Stimulated activated CD8-positive, alpha-beta memory T cell treated with anti-CD3 and anti-CD28 coated beads, Interleukin-2, amount 100 ng/mL, for 1 hour (primary cell): ENCODE results near the gene PHKG2.

ENCODE experiments used
- DNase-seq, 2 donors: peaks; one replicate each; pipeline ENCODE4 v3.0.0-alpha.2; 2020; ENCODE audit warnings: low read depth in 2 of 2

Gene PHKG2

DNA sequence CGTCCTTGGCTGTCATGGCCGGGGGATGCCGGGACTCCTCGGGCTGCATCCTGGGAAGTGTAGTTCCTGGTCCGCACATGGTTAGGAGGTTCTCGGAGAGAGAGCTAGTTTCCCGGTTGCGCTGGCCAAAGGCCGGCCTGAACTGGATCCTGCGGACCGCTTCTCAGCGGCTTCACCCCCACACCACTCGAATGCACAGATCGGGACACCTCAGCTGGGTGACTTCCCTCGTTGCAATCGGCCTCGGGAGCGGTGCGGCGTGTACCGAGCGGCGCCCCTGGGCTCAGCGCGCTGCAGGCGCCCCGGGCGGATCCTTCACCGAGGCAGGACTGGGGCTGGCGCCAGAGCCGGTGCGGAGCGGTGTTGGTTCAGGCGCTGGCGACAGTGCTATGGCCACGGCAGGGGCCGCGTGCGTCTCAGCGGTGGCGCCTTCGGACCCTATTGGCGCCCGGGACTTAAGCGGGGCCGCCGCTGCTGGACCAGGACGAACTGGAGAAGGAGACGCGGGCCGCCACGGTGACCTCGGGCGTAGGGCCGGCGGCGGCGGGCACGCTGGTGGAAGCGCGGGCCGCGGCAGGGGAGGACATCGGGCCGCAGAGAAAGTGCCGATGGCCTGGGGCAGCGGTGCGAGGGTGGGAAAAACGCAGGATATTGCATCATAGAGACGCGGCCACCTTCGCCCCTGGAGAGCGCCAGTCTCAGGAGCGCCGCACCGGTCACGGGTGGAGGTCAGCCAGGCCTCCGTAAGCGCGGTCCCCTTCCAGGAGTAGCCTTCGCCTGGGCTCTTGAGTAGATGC lies 27.4 kb downstream of the PHKG2 start:
- DNase-seq = no peak

DNA sequence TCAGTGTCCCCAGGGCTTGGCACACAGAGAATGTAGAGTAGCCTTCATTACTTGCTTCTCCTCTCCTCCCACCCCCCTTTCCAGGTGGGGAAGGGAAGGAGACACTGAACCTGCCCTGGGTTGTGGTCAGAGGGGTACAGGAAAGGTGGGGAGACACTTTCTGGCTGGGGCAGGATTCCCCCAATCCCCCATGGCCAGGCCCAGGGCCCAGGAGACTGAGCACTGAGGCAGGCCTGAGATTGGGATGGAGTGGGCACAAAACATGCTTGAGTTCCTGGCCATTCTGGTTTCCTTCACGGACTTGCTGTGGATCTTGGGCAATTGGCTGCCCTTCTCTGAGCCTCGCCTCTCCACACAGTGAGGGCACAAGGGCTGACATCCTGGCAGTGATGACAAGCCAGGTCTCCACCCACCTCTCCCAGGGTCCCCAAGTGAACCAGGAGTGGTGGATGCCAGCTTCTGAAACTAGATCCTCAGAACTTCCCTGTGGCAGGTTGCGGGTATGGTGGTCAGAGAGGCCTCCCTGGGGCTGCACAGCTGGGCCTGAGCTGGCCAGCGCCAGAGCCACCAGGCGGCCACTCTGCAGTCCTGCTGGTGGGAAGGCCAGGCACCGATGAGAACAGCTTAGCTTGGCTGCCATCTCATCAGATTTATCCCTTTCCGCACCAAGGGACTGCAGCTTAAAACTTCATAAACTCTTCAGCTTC lies 29.5 kb downstream of the PHKG2 start:
- no peak for DNase-seq

DNA sequence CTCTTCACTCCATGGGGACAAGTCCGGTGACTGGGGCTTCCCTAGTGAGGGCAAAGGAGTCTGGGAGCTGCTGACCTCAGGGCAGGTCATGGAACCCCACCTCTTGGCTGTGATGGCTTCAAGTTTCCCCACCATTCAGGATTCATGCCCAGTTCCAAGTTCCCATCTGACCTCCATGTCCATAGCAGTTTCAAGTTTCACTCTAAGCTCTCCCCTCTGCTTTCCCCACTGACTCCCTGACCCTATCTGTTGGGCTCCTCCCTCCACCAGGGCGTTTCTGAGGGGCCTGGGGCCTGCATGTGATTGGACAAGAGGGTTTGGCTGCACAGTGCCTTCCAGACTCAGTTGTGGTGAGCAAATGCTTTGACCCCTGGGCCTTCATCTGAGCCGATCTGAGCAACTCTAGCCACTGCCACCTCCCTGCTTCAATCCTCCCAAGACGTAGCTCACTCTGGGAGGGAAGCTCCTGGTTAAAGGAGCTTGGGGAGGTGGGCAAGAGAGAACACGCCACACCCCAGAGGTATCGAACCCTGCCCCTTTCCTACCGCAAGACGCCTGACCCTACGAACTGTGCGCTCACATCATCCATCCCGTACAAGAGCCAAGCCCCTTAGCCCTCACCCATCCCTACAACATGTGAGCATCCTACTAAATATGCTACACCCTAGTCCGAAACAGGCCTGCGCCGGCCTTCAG lies 30.5 kb downstream of the PHKG2 start:
- no peak for DNase-seq

DNA sequence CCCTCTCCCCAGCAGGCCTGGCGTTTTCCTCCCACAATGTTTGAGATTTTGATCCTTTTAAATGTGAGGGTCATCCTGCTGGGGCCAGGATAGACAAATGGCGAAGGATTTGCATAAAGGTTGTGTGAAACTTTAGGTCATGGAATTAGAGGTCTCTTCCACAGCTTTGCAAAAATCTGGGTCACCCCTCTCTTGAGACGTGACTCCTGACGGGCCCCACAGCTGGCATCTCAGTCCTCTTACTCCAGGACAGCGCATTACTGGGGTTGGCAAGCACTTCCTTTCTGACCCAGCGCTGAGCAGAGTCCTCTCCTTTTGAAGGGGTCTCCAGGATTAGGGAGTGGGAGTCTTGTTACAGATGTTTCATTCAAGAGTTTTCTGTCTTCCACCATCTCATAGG lies 31.4 kb downstream of the PHKG2 start:
- DNase-seq = no peak

DNA sequence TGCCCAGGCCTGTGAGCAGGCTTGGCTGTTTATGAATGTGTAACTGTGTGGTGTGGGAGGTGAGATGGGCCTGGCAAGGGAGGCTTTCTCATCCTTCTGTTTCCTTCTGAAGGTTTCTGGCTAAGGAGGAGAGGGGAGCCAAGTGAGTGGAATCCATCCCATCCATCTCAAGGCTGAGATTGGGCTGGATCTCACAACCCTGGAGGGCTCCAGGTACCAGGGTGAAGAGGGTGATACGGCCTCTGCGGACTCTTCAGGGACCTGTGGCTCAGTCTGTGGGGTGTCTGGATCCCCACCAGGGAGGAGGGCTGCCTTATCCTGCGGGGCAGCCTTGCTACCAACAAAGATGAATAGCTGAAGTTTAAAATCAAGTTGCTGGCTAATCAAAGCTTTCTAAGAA lies 31.8 kb downstream of the PHKG2 start:
- no peak for DNase-seq

DNA sequence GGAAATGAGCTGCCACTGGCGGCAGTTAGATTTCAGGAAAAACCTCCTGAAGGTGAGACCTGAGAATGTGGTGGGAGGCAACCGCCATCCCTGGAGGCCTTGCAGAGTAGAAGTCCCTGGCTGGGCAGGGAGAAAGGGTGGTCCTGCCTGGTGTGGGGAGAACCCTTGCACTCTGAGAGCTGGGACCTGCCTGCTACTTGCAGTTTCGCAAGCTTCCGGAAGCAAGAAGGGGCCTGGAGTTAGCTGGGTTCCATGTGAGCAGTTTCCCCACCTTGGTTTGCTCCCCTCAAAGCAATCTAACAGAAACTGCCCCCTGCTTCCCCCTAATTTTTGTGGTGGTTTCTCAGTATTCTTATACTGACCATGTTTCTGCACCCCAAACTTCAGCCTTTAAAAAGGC lies 32.3 kb downstream of the PHKG2 start:
- no peak for DNase-seq

DNA sequence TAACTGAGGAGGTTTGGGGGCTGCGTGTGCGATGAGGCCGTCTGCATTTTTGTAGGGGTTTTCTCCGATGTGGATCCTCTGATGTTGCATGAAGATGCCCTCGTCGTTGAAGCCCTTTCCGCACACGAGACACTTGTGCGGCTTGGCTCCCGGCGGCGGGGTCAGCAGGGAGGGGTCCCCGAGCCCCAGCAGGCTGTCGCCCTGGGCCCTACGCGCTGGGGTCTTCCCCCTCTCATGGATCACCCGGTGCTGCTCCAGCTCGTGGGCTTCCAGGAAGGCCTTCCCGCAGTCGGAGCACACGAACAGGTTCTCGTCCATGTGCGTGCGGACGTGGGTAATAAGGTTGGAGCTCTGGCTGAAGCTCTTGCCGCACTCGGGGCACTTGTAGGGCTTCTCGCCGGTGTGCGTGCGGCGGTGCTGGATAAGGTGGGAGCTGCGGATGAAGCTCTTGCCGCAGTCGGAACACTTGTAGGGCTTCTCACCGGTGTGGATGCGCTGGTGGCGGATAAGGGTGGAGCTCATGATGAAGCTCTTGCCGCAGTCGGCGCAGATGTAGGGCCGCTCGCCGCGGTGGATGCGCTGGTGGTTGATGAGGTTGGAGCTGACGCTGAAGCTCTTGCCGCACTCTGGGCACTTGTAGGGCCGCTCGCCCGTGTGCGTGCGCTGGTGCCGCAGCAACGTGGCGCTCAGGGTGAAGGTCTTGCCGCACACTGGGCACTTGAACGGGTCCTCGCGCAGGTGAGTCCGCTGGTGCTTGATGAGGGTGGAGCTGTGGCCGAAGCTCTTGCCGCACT lies 34.5 kb downstream of the PHKG2 start:
- no peak for DNase-seq

DNA sequence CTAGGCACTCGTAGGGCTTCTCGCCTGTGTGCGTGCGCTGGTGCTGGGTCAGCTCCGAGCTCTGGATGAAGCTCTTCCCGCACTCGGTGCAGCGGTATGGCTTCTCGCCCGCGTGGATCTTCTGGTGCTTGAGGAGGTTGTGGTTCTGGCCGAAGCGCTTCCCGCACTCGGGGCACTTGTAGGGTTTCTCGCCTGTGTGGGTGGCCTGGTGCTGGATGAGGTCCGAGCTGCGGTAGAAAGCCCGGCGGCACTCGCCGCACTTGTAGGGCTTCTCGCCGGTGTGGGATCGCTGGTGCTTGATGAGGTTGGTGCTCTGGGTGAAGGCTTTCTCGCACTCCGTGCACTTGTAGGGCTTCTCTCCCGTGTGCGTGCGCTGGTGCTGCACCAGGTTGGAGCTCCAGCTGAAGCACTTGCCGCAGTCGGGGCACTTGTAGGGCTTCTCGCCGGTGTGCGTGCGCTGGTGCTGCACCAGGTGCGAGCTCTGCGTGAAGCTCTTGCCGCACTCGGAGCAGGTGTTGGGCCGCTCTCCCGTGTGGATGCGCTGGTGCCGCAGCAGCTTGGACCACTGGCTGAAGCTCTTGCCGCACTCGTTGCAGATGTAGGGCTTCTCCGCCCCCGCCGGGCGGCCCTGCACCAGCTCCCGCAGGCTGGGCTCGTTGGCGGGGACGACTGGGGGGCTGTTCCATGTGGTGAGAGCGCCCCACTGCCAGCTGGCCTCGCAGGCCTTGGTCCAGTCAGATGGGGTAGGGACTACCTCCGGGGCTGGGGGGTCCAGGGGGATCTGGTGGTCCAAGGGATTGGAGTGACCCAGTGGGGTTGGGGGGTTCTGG lies 35.3 kb downstream of the PHKG2 start:
- DNase-seq = no peak

DNA sequence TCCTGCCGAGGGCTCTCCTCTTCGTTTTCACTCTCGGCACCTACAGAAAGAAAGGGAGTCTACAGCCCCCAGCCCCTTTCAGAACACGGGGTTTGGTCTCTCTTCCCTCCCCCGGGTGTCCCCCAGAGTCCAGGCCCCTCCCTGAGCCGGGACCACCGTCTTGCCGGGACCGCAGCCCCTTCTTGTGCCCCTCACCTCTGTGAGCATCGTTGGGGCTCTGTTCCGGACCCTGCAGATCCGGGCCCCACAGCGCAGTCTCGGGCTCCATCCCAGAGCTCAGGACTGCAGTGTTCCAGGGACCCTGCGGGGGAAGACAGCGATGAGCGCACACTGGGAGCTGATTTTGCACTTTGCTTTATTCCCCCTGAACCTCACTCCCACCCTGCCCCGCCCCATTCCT lies 36.0 kb downstream of the PHKG2 start:
- DNase-seq = no peak

DNA sequence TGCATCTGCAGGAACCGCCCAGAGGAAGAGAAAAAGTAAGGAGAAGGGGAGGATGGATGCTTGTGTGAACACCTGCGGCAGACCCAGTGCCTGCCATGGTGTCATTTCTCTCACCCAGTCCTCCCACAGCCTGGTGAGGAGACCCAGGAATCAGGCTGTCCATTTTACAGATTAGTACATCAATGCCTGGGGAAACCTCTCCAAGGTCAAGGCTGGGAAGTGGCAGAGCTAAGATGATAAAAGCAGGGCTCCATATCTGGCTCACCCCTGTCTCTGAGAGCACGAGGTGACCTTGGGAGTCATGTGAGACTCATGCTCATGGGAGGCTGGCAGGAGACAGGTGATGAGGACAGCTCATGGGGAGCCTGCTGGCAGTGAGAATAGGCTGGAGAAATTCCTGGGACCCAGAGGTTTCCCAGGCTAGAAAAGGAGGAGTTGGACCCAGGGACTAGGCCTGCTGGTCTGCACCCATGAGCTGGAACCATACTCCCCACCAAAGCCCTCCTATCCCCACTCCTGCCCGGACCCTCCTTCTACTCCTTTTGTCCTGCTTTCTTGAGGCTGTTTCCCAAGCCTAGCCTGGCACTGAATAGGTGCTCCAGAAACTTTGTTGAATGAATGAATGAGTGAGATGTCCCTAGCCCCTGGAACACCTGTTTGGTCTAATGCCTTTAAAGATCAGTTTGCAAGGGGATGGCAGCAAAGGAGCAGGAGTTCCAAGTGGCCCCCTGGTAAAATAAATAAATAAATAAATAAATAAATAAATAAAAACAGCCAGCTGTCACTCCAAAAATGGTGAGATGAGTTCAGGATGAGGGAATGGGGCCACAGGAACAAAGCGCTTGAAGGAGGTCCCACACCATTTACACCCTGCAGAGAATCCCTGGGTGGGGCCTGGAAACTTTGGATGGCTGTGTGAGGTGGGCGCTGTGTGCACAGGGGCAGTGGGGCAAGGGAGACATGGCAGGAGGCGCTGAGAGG lies 37.2 kb downstream of the PHKG2 start:
- DNase-seq = no peak

DNA sequence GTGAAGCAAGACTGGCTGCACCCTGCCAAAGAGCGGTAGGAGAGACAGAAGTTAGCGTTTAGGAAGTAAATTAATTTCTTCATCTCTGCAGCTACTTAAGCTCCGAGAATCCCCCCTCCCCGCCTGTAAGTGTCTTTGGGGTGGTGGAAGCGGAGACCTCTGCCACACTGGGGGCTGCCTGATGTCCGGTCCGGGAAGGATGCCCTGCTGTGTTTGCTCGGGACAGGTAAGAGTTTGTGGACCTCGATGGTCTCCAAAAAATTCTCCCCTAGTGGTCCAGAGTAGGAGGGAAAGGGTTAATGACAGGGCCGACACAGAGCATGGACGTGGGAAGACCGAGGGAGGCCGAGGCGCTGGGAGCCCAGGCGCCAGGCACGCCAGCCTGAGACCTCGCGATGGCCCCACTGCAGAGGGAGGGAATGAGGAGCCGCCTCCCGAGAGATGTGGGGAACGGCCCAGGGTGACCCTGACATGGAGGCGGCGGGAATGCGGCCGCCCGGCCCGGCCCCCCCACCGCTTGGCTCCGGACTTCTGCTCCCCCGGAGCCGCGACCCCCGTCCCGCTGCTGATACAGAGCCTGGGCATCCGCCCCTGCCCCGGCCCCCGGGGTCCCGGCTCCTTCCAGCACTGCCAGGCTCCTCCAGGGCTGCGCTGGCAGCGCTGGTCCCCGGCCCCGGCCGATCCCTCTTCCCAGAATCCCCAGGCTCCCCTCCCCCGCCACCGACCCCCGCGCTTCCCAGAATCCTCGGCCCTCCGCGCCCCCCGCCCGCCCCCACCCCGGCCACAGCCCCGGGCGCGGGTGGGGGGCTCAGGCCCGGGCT lies 38.1 kb downstream of the PHKG2 start:
- DNase-seq = no peak

DNA sequence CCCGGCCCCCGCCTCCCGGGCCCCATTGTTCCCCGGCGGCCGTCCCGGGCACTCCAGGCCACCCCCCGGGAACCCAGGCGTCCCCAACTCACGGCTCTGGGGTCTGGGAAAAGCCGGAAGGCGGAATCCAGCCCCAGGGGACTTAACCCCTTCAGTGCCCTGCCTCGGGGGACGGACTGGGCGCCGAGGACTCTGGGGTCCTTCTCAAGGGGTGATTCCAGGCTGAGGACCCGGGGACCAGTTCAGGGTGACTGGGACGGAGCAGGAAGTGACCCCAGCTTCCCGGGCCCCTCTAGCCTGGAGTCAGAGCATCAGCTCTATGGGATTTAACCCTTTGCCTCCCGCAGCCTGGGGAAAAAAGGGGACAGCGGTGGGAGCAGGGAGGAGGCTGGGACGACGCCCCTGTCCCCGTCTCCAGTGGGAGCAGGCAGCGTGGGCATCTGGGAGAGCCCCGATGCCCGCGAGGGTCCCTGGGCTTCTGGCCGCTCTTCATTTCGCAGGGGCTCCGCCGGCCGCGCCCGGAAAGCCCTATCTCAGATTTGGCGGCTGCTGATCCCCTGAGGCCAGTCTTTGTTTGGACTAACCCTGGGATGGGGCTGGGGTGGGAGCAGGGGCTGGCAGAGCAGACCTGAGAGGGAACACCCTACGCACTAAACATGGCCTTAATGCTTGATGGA lies 38.8 kb downstream of the PHKG2 start, which contains the start of gene ZNF629:
Gene ZNF629 (minus strand): TSS at position 270 of the 677 bp plus-strand sequence. CDS start 2,723 bp downstream, outside the sequence.
- DNase-seq = no peak

DNA sequence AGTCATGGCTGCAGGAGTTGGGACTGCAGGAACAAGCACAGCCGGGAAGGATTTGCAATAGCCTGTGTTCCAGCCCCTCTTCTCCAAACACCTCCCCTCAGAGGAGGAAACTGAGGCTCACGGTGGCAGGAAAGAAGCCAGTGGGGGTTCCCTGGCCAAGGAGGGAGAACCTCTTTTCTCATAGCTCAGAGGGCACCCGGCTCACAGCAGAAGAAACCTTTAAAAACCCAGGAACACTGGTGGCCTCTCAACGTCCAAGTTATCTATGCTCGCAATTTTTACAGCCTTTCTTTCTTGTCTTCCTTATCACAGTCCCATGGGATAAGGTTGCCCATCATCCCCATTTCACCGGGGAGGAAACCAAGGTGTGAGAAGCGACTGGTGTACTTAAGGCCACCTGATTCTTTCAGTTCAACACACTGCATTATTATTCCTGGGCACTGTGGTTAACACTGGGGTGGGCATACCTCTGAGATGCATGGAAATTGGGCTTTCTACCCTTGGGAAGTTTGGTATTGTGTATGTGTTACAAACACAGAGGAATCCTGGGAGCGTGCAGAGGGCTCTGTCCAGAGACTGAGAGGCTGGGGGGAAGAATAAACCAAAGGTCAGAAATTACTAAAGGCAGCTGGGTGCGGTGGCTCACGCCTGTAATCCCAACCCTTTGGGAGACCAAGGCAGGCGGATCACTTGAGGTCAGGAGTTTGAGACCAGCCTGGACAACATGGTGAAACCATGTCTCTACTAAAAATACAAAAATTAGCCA lies 39.6 kb downstream of the PHKG2 start:
- DNase-seq = no peak

DNA sequence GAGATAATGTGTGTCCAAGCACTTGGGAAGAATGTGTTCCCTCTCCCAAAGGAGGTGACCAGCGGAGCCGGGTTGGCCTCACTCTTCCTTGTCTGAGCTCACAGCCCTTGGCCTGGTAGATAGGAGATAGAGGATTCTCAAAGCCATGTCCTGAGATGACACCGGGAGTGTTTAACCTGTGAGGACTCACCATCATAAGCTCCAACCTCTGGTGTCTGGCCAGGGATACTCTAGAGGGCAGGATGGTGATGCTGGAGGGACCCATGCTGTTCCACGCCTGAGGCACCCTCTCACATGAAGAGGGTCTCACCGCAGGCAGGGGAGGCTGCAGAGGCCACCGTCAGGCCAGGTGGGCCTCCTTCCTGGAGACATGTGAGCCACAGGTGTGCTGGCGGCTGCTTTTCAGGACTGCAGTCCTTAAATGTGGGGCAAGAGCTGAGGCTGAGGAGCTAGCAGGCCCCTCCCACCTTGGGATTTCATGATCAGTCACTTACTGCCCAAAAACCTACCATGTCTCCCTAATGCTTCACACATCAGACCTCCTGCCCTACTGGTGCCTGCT lies 45.4 kb downstream of the PHKG2 start:
- no peak for DNase-seq

DNA sequence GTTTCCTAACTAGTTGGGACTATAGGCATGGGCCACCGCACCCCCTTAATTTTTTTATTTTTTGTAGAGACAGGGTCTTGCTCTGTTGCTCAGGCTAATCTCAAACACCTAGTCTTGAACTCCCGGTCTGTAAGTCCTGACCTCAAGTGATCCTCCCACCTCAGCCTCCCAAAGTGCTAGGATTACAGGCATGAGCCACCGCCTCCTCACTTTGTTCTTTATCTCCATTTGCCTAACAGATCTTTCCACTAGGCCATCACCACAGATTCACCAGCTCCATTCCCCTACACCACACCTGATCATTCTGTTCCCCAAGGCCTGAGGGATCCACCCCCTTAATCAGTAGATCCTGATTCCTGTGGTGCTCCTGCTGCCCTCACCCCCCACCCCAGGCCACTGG lies 46.4 kb downstream of the PHKG2 start:
- no peak for DNase-seq

DNA sequence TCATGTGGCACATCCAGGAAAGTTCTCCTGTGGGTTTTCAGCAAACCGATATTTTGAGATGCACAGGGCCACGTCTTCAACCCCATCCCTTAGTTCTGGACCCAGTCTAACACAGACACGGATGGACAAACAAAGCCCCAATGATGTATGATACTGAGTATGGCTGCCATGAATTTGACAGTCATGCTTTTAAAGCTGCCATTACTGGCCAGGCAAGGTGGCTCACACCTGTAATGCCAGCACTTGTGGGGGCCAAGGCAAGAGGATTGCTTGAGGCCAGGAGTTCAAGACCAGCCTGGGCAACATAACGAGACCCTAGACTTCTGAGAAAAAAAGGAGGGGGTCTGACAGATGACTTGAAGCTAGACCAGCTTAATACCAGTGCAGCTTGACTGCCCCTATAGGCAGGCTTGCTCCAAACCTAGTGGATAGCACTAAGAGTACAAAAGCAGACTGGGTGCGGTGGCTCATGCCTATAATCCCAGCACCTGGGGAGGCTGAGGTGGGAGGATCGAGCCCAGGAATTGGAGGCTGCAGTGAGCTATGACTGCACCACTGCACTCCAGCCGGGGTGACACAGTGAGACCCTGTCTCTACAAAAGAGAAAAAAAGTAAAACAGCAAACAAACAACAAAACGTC lies 49.6 kb downstream of the PHKG2 start:
- no peak for DNase-seq
